A549 (cell line): Measurements from ENCODE around the gene MEIOSIN. TPM values are rescaled to one million over a fixed set of nuclear protein-coding genes. Genes with fewer than 3 reads are reported as not detected.
"Not testable (repeated sequence)": the region's sequence is repeated elsewhere in the genome, so short reads cannot be mapped to it uniquely, and the experiment has no call there.

Source experiments
- ATAC-seq, 2 experiments: fragments of 200-7000 bp in 1 of 2; fragments of >200 bp in 1 of 2; cut with Nextera tagmentation in 1 of 2; cut with Tn5 transposase in 1 of 2; 3 replicates each; pipeline versions ENCODE4 v1.8.0 to v1.9.1; 2018 to 2020; ENCODE audit warnings: mild to moderate bottlenecking in 1 of 2, moderate library complexity in 1 of 2
- CTCF ChIA-PET: fragments of 300-600 bp; sonication (Branson Sonifier 250); formaldehyde crosslinking; extraction: SDS; loops from one replicate; lab custom pipeline; 2021; ENCODE audit warnings: antibody characterized with exemption, inconsistent platforms; lab: Yijun Ruan, JAX
- POLR2A ChIA-PET: fragments of 350-600 bp; formaldehyde crosslinking; extraction: SDS; loops from one replicate; lab custom pipeline; 2021; ENCODE audit warnings: antibody characterized with exemption, inconsistent platforms; lab: Yijun Ruan, JAX
- DNase-seq, 2 experiments: peaks; one replicate each; pipeline versions ENCODE4 v3.0.0 to v3.0.0-alpha.2; 2011 to 2016; ENCODE audit warnings: low read depth in 1 of 2, low spot score in 1 of 2
- FAIRE-seq: peaks from 2 replicates; lab custom pipeline; 2011; peaks lifted over from hg19 to GRCh38; lab: Jason Lieb, UNC
- H3K27ac ChIP-seq, 2 experiments: fragments of >200 bp; sonication (Bioruptor Twin); formaldehyde crosslinking; 3 replicates each; pipeline ENCODE4 v1.5.1; 2016 to 2017
- H3K4me1 ChIP-seq: fragments of >200 bp; sonication (Bioruptor Twin); formaldehyde crosslinking; 3 replicates; pipeline ENCODE4 v1.6.1; 2016
- H3K4me2 ChIP-seq: fragments of >200 bp; sonication (Bioruptor Twin); formaldehyde crosslinking; 3 replicates; pipeline ENCODE4 v1.6.1; 2016
- H3K4me3 ChIP-seq: fragments of >200 bp; sonication (Bioruptor Twin); formaldehyde crosslinking; 3 replicates; pipeline ENCODE4 v1.5.1; 2016
- H3K9me3 ChIP-seq: fragments of >200 bp; sonication (Bioruptor Twin); formaldehyde crosslinking; 3 replicates; pipeline ENCODE4 v1.6.1; 2016
- BHLHE40 ChIP-seq: IDR thresholded peaks from 2 replicates; pipeline ENCODE4 v1.6.1; 2012; ENCODE audit warnings: low read depth, low read length, inconsistent platforms
- EHF ChIP-seq: fragments of 250-450 bp; sonication (Bioruptor Pico); IDR thresholded peaks from 2 replicates; pipeline ENCODE4 v1.5.0; 2020; ENCODE audit warnings: mild to moderate bottlenecking
- EHMT2 ChIP-seq: fragments of 200-600 bp; sonication (generic); IDR thresholded peaks from 2 replicates; pipeline ENCODE4 v1.6.1; 2016; ENCODE audit warnings: antibody characterized with exemption, low read depth, mild to moderate bottlenecking, moderate library complexity
- GATA3 ChIP-seq: IDR thresholded peaks from 2 replicates; pipeline ENCODE4 v1.6.1; 2012; ENCODE audit warnings: borderline replicate concordance
- HOXA7 ChIP-seq: fragments of 250-450 bp; sonication (Bioruptor Pico); IDR thresholded peaks from 2 replicates; pipeline ENCODE4 v1.5.0; 2020; ENCODE audit warnings: mild to moderate bottlenecking, moderate library complexity
- KDM1A ChIP-seq: fragments of 200-600 bp; sonication (generic); IDR thresholded peaks from 2 replicates; pipeline ENCODE4 v1.6.1; 2016; ENCODE audit warnings: low read depth, mild to moderate bottlenecking
- MAX ChIP-seq: IDR thresholded peaks from 2 replicates; pipeline ENCODE4 v1.6.1; 2012
- NPAS2 ChIP-seq: fragments of 250-450 bp; sonication (Bioruptor Pico); IDR thresholded peaks from 2 replicates; pipeline ENCODE4 v1.8.0; 2022; ENCODE audit warnings: mild to moderate bottlenecking, moderate library complexity, borderline replicate concordance
- PHF8 ChIP-seq: fragments of 200-600 bp; sonication (generic); IDR thresholded peaks from 2 replicates; pipeline ENCODE4 v1.6.1; 2016; ENCODE audit warnings: low read depth, mild to moderate bottlenecking, antibody characterized with exemption, moderate library complexity, borderline replicate concordance
- POLR2AphosphoS2 ChIP-seq: conservative IDR thresholded peaks from 2 replicates; pipeline ENCODE4 v1.6.1; 2012; ENCODE audit warnings: low read length, improper control_type of control experiment, inconsistent platforms
- RAD21 ChIP-seq, 2 experiments: fragments of >200 bp in 1 of 2; sonication (Bioruptor Twin) in 1 of 2; formaldehyde crosslinking in 1 of 2; IDR thresholded peaks in 1 of 2; conservative IDR thresholded peaks in 1 of 2; 2 replicates in 1 of 2; 3 replicates in 1 of 2; pipeline ENCODE4 v1.6.1; 2012 to 2018; ENCODE audit warnings: inconsistent platforms in 1 of 2
- RNF2 ChIP-seq: fragments of 200-600 bp; sonication (generic); IDR thresholded peaks from 2 replicates; pipeline ENCODE4 v1.6.1; 2016; ENCODE audit warnings: low read depth, mild to moderate bottlenecking, antibody characterized with exemption, moderate library complexity, borderline replicate concordance
- ZFP36 ChIP-seq: fragments of 450-650 bp; IDR thresholded peaks from 2 replicates; pipeline ENCODE4 v1.6.1; 2014; ENCODE audit warnings: borderline replicate concordance; ENCODE audit not compliant: partially characterized antibody
- ZNF302 ChIP-seq: fragments of 250-450 bp; sonication (Bioruptor Pico); IDR thresholded peaks from 2 replicates; pipeline ENCODE4 v1.9.0; 2021; ENCODE audit warnings: inconsistent platforms, mild to moderate bottlenecking, moderate library complexity
- WGBS: methylation state at CpG from one replicate; pipeline ENCODE4 v1.1.6; 2017; ENCODE audit errors: missing lambda C conversion rate; 5-methylcytosine and 5-hydroxymethylcytosine counted together
- polyA minus RNA-seq: library from RNA; depleted of rRNA, polyadenylated mRNA; stranded (reverse); fragments of >200 nt; gene quantifications from 2 replicates; pipeline ENCODE4 v1.2.3, GENCODE V29; 2011; rRNA and poly(A)+ RNA removed
- polyA plus RNA-seq, 4 experiments: library from polyadenylated mRNA; depleted of rRNA in 3 of 4; stranded (reverse); fragments of >200 nt; fragmentation: RNase III in 1 of 4; extraction: RNeasy Plus Mini Kit Qiagen cat#74134 plus additional on column Dnase treatment in 1 of 4; gene quantifications; 2 replicates in 3 of 4; 3 replicates in 1 of 4; pipeline ENCODE4 v1.2.3, GENCODE V29; 2011 to 2017
- TF ChIP-seq, protein P1 (sequence below): IDR thresholded peaks from 2 replicates; pipeline ENCODE4 v1.6.1; 2012
- TF ChIP-seq, protein P2 (sequence below): fragments of >200 bp; sonication (Bioruptor Twin); formaldehyde crosslinking; IDR thresholded peaks from 3 replicates; pipeline ENCODE4 v1.5.1; 2016
- TF ChIP-seq, protein P3 (sequence below): fragments of 250-450 bp; sonication (Bioruptor Pico); IDR thresholded peaks from 2 replicates; pipeline ENCODE4 v1.5.0; 2020; ENCODE audit warnings: low read depth, mild to moderate bottlenecking, moderate library complexity

Gene MEIOSIN, protein sequence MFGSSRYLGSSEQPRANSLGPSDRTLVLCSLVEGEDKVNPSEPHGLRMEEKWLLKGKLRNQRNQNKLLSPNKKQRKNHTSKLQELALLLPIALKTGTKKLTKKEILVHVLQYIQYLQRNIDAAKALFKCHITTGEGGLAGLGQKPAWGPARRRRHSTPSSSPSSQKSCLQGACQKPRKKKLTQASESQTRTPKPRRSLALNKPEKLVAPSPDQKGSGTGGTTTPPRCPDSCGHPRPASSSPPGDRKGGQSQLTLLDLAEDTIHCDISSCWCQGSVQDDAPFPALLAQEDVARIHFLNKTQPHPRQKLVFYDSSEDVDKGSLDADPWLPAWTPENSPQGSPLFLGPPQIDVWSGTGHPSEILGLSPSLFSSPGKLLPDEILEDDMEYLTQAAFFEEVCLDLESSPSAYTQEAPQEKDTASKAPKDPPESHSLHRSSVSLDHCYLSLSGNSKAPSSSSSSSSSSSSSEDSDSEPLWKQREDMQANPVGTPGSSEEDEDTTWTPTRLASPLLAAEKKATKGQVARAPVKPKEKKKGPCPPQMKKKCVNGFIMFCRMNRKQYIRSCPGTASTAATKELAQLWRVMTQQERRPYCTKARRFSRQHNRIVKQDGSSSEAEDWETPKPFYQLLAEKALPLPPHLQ
- polyA plus RNA-seq (2011; rRNA removed) (0.05 TPM in 1 of 2 replicates, not detected in the other), polyA plus RNA-seq (2017; fragmentation: RNase III; extraction: RNeasy Plus Mini Kit Qiagen cat#74134 plus additional on column Dnase treatment) (0.04 TPM in 1 of 3 replicates, not detected in the others), polyA minus RNA-seq (not detected in 2 replicates)
- polyA plus RNA-seq (2012; cell fraction: cytosol; rRNA removed) = 0.09 and 0.10 TPM in 2 replicates
- polyA plus RNA-seq (2012; cell fraction: nucleus; rRNA removed) = 0.06 and 0.16 TPM in 2 replicates

- FAIRE-seq = no peak
- ChIA-PET CTCF (interaction anchor here (0.8 to 3.9 kb wide), 9 partner anchors 10 to 142 kb away, joined by 3 to 25 read pairs (median 3); partner anchors contain the start of gene SIX5), POLR2A (no interaction called here)
- Histone ChIP-seq H3K4me3 (no peak within 1 kb of the TSS), H3K4me1 (peaks cover 27% of the 10 kb centered on the region), H3K4me2 (no peak within 1 kb of the TSS), H3K9me3 (no peaks in the 10 kb centered on the region), H3K27ac (no peak within 1 kb of the TSS)
- no peak for DNase-seq
- TF ChIP-seq, protein P1, sequence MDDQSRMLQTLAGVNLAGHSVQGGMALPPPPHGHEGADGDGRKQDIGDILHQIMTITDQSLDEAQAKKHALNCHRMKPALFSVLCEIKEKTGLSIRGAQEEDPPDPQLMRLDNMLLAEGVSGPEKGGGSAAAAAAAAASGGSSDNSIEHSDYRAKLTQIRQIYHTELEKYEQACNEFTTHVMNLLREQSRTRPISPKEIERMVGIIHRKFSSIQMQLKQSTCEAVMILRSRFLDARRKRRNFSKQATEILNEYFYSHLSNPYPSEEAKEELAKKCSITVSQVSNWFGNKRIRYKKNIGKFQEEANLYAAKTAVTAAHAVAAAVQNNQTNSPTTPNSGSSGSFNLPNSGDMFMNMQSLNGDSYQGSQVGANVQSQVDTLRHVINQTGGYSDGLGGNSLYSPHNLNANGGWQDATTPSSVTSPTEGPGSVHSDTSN = no peak
- TF ChIP-seq EHF (no peak), KDM1A (no peak), HOXA7 (CRISPR knock-in tag) (no peak), MAX (no peak), EHMT2 (no peak), ZFP36 (no peak), ZNF302 (no peak), RAD21 (conservative IDR thresholded peaks at IDR 0.05 in 1 of 2, IDR thresholded peaks at IDR 0.05 in 1 of 2) (no peak), POLR2AphosphoS2 (no peak), BHLHE40 (no peak), GATA3 (no peak)
- TF ChIP-seq, protein P2, sequence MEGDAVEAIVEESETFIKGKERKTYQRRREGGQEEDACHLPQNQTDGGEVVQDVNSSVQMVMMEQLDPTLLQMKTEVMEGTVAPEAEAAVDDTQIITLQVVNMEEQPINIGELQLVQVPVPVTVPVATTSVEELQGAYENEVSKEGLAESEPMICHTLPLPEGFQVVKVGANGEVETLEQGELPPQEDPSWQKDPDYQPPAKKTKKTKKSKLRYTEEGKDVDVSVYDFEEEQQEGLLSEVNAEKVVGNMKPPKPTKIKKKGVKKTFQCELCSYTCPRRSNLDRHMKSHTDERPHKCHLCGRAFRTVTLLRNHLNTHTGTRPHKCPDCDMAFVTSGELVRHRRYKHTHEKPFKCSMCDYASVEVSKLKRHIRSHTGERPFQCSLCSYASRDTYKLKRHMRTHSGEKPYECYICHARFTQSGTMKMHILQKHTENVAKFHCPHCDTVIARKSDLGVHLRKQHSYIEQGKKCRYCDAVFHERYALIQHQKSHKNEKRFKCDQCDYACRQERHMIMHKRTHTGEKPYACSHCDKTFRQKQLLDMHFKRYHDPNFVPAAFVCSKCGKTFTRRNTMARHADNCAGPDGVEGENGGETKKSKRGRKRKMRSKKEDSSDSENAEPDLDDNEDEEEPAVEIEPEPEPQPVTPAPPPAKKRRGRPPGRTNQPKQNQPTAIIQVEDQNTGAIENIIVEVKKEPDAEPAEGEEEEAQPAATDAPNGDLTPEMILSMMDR = no peak
- 94% methylated on average over 59 of the region's 59 CpGs for WGBS
- ATAC-seq = no peak
These were observed at the start of gene MEIOSIN for GRCh38 chr19:45733160-45733810. MEIOSIN (plus strand) TSS chr19:45733439; CDS start chr19:45735377, 1,938 bp downstream.

DNA sequence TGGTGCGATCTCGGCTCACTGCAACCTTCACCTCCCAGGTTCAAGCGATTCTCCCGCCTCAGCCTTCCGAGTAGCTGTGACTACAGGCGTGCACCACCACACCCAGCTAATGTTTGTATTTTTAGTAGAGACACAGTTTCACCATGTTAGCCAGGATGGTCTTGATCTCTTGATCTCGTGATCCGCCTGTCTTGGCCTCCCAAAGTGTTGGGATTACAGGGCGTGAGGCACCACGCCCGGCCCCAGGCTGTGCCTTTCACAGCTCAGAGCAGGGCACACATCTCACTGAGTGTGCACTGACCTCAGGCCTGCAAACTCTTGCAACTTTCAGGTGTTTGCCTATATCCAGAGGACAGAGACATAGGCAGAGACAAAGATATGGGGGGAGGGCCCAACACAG lies 48.2 kb upstream of the MEIOSIN start:
- H3K4me2 ChIP-seq, H3K4me1 ChIP-seq, H3K27ac ChIP-seq, DNase-seq, H3K4me3 ChIP-seq, ATAC-seq, H3K9me3 ChIP-seq, FAIRE-seq: not testable (repeated sequence)
- POLR2A ChIA-PET = interaction anchor here (0.6 to 1.8 kb wide), 4 partner anchors 7 to 206 kb away, joined by 3 to 7 read pairs (median 4); partner anchors contain the start of genes QPCTL and SNRPD2
- CTCF ChIA-PET = interaction anchor here (0.6 to 10.9 kb wide), 7 partner anchors 8 to 283 kb away, joined by 3 to 159 read pairs (median 4); partner anchors contain the start of genes QPCTL, SIX5 and SNRPD2
- WGBS = 87% methylated on average over 11 of the region's 11 CpGs

GRCh38 chr19:45687599-45687998 lies 45.6 kb upstream of the MEIOSIN start:
- DNase-seq = no peak
- CTCF ChIA-PET = interaction anchor here (0.6 to 2.1 kb wide), 9 partner anchors 8 to 107 kb away, joined by 3 to 8 read pairs (median 4); no protein-coding TSS in a partner anchor
- H3K27ac ChIP-seq = no peak overlapping the region
- no peak for ATAC-seq
- TF ChIP-seq PHF8 (no peak), EHF (no peak), RAD21 (conservative IDR thresholded peaks at IDR 0.05 in 1 of 2, IDR thresholded peaks at IDR 0.05 in 1 of 2) (no peak), NPAS2 (CRISPR knock-in tag) (no peak), RNF2 (no peak), ZNF302 (no peak)
- TF ChIP-seq, protein P3, sequence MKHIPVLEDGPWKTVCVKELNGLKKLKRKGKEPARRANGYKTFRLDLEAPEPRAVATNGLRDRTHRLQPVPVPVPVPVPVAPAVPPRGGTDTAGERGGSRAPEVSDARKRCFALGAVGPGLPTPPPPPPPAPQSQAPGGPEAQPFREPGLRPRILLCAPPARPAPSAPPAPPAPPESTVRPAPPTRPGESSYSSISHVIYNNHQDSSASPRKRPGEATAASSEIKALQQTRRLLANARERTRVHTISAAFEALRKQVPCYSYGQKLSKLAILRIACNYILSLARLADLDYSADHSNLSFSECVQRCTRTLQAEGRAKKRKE (CRISPR knock-in tag) = no peak
- TF ChIP-seq, protein P2 = no peak
- H3K4me2 ChIP-seq = no peak overlapping the region
- POLR2A ChIA-PET = interaction anchor here (1.0 kb wide), 1 partner anchor 10 kb away, joined by 4 read pairs; no protein-coding TSS in a partner anchor
- H3K4me1 ChIP-seq = peaks cover 8% of the 10 kb centered on the region
- H3K4me3 ChIP-seq = no peak overlapping the region
- no peaks in the 10 kb centered on the region for H3K9me3 ChIP-seq
- FAIRE-seq = no peak
- WGBS = 93% methylated on average over 9 of the region's 9 CpGs
